ENCODE results near the gene SQSTM1.

Gene SQSTM1

GRCh38 chr5:179852993-179853547, 32.4 kb downstream of the SQSTM1 start:
- no peak overlapping the region for H3K27ac ChIP-seq (ENCODE audit: low read length)
- H3K36me3 ChIP-seq (ENCODE audit: insufficient read depth, low read depth, low read length), result peaks cover 40% of the 10 kb centered on the region
- no peak overlapping the region for H3K4me3 ChIP-seq (ENCODE audit: low read length)
- no peaks in the 10 kb centered on the region for H3K9me3 ChIP-seq (ENCODE audit: insufficient read depth, low read depth, low read length)
- no peak overlapping the region for H3K9ac ChIP-seq (ENCODE audit: low read depth, low read length)
- H3K4me1 ChIP-seq (ENCODE audit: insufficient read depth, low read length), result no peaks in the 10 kb centered on the region
- H3K27me3 ChIP-seq (ENCODE audit: insufficient read depth, low read length), result 0 out of 2 replicates have a peak, but pooled peaks cover 2% of the 10 kb centered on the region

- Histone ChIP-seq H3K9ac (ENCODE audit: low read depth, low read length) (no peak overlapping the region), H3K36me3 (ENCODE audit: insufficient read depth, low read depth, low read length) (peaks cover 32% of the 10 kb centered on the region), H3K4me3 (ENCODE audit: low read length) (no peak overlapping the region), H3K4me1 (ENCODE audit: insufficient read depth, low read length) (no peaks in the 10 kb centered on the region), H3K27ac (ENCODE audit: low read length) (no peak overlapping the region), H3K9me3 (ENCODE audit: insufficient read depth, low read depth, low read length) (no peaks in the 10 kb centered on the region), H3K27me3 (ENCODE audit: insufficient read depth, low read length) (peaks cover 3% of the 10 kb centered on the region; the same call in 1 of the 2 replicates)
Measured at GRCh38 chr5:179854356-179854755, 33.7 kb downstream of the SQSTM1 start.

- H3K27ac ChIP-seq (ENCODE audit: low read length), result no peak overlapping the region
- peak overlapping the region; percentile 83 for H3K4me3 ChIP-seq (ENCODE audit: low read length)
- H3K9ac ChIP-seq (ENCODE audit: low read depth, low read length), result peak overlapping the region; percentile 79; the same call in 1 of the 2 replicates
- peaks cover 12% of the 10 kb centered on the region; the same call in 1 of the 2 replicates for H3K27me3 ChIP-seq (ENCODE audit: insufficient read depth, low read length)
- H3K36me3 ChIP-seq (ENCODE audit: insufficient read depth, low read depth, low read length), result peaks cover 7% of the 10 kb centered on the region; the same call in 1 of the 2 replicates
- no peaks in the 10 kb centered on the region for H3K4me1 ChIP-seq (ENCODE audit: insufficient read depth, low read length)
- no peaks in the 10 kb centered on the region for H3K9me3 ChIP-seq (ENCODE audit: insufficient read depth, low read depth, low read length)
Measured at GRCh38 chr5:179858241-179858585, 37.5 kb downstream of the SQSTM1 start.

- Histone ChIP-seq H3K4me3 (ENCODE audit: low read length) (peak within 1 kb of the TSS; percentile 83), H3K27ac (ENCODE audit: low read length) (no peak within 1 kb of the TSS), H3K4me1 (ENCODE audit: insufficient read depth, low read length) (no peaks in the 10 kb centered on the region), H3K9me3 (ENCODE audit: insufficient read depth, low read depth, low read length) (no peaks in the 10 kb centered on the region), H3K27me3 (ENCODE audit: insufficient read depth, low read length) (peaks cover 12% of the 10 kb centered on the region; the same call in 1 of the 2 replicates), H3K9ac (ENCODE audit: low read depth, low read length) (peak within 1 kb of the TSS; percentile 79), H3K36me3 (ENCODE audit: insufficient read depth, low read depth, low read length) (peaks cover 9% of the 10 kb centered on the region; the same call in 1 of the 2 replicates)
Measured at GRCh38 chr5:179858586-179859427, 38.1 kb downstream of the SQSTM1 start, which contains the start of gene MRNIP. Gene MRNIP, minus strand, starts transcription at chr5:179858817. Its CDS starts 21 bp downstream, at chr5:179858796.

- Histone ChIP-seq H3K9ac (ENCODE audit: low read depth, low read length) (no peak overlapping the region), H3K9me3 (ENCODE audit: insufficient read depth, low read depth, low read length) (no peaks in the 10 kb centered on the region), H3K4me3 (ENCODE audit: low read length) (no peak overlapping the region), H3K27me3 (ENCODE audit: insufficient read depth, low read length) (peaks cover 12% of the 10 kb centered on the region; the same call in 1 of the 2 replicates), H3K36me3 (ENCODE audit: insufficient read depth, low read depth, low read length) (peaks cover 13% of the 10 kb centered on the region; the same call in 1 of the 2 replicates), H3K4me1 (ENCODE audit: insufficient read depth, low read length) (no peaks in the 10 kb centered on the region), H3K27ac (ENCODE audit: low read length) (no peak overlapping the region)
Measured at GRCh38 chr5:179860301-179860700, 39.6 kb downstream of the SQSTM1 start.

GRCh38 chr5:179862296-179862695, 41.6 kb downstream of the SQSTM1 start:
- Histone ChIP-seq H3K4me1 (ENCODE audit: insufficient read depth, low read length) (no peaks in the 10 kb centered on the region), H3K27ac (ENCODE audit: low read length) (no peak overlapping the region), H3K9ac (ENCODE audit: low read depth, low read length) (no peak overlapping the region), H3K36me3 (ENCODE audit: insufficient read depth, low read depth, low read length) (peaks cover 18% of the 10 kb centered on the region; the same call in 1 of the 2 replicates), H3K27me3 (ENCODE audit: insufficient read depth, low read length) (peaks cover 12% of the 10 kb centered on the region; the same call in 1 of the 2 replicates), H3K9me3 (ENCODE audit: insufficient read depth, low read depth, low read length) (no peaks in the 10 kb centered on the region), H3K4me3 (ENCODE audit: low read length) (no peak overlapping the region)

GRCh38 chr5:179862891-179863290, 42.2 kb downstream of the SQSTM1 start:
- no peaks in the 10 kb centered on the region for H3K9me3 ChIP-seq (ENCODE audit: insufficient read depth, low read depth, low read length)
- peaks cover 11% of the 10 kb centered on the region; the same call in 1 of the 2 replicates for H3K27me3 ChIP-seq (ENCODE audit: insufficient read depth, low read length)
- H3K36me3 ChIP-seq (ENCODE audit: insufficient read depth, low read depth, low read length), result peaks cover 18% of the 10 kb centered on the region; the same call in 1 of the 2 replicates
- H3K4me3 ChIP-seq (ENCODE audit: low read length), result no peak overlapping the region
- no peaks in the 10 kb centered on the region for H3K4me1 ChIP-seq (ENCODE audit: insufficient read depth, low read length)
- H3K27ac ChIP-seq (ENCODE audit: low read length), result no peak overlapping the region
- no peak overlapping the region for H3K9ac ChIP-seq (ENCODE audit: low read depth, low read length)

GRCh38 chr5:179863449-179864085, 42.9 kb downstream of the SQSTM1 start:
- Histone ChIP-seq H3K4me3 (ENCODE audit: low read length) (no peak overlapping the region), H3K9me3 (ENCODE audit: insufficient read depth, low read depth, low read length) (no peaks in the 10 kb centered on the region), H3K36me3 (ENCODE audit: insufficient read depth, low read depth, low read length) (peaks cover 18% of the 10 kb centered on the region; the same call in 1 of the 2 replicates), H3K27ac (ENCODE audit: low read length) (no peak overlapping the region), H3K27me3 (ENCODE audit: insufficient read depth, low read length) (peaks cover 8% of the 10 kb centered on the region; the same call in 1 of the 2 replicates), H3K4me1 (ENCODE audit: insufficient read depth, low read length) (no peaks in the 10 kb centered on the region), H3K9ac (ENCODE audit: low read depth, low read length) (no peak overlapping the region)

GRCh38 chr5:179864686-179865085, 44.0 kb downstream of the SQSTM1 start:
- H3K4me1 ChIP-seq (ENCODE audit: insufficient read depth, low read length), result no peaks in the 10 kb centered on the region
- no peak overlapping the region for H3K4me3 ChIP-seq (ENCODE audit: low read length)
- H3K9me3 ChIP-seq (ENCODE audit: insufficient read depth, low read depth, low read length), result no peaks in the 10 kb centered on the region
- no peak overlapping the region for H3K9ac ChIP-seq (ENCODE audit: low read depth, low read length)
- peaks cover 5% of the 10 kb centered on the region; the same call in 1 of the 2 replicates for H3K27me3 ChIP-seq (ENCODE audit: insufficient read depth, low read length)
- H3K36me3 ChIP-seq (ENCODE audit: insufficient read depth, low read depth, low read length), result peaks cover 18% of the 10 kb centered on the region; the same call in 1 of the 2 replicates
- no peak overlapping the region for H3K27ac ChIP-seq (ENCODE audit: low read length)

GRCh38 chr5:179865491-179866240, 45.0 kb downstream of the SQSTM1 start:
- Histone ChIP-seq H3K36me3 (ENCODE audit: insufficient read depth, low read depth, low read length) (peaks cover 18% of the 10 kb centered on the region; the same call in 1 of the 2 replicates), H3K9me3 (ENCODE audit: insufficient read depth, low read depth, low read length) (no peaks in the 10 kb centered on the region), H3K27me3 (ENCODE audit: insufficient read depth, low read length) (no peaks in the 10 kb centered on the region), H3K4me1 (ENCODE audit: insufficient read depth, low read length) (no peaks in the 10 kb centered on the region), H3K27ac (ENCODE audit: low read length) (no peak overlapping the region), H3K9ac (ENCODE audit: low read depth, low read length) (no peak overlapping the region), H3K4me3 (ENCODE audit: low read length) (no peak overlapping the region)
